IPS-15b (cell line): ENCODE measurements around the gene WDPCP.
A peak's percentile ranks its signal among the peaks of the same experiment; 100 is the strongest.
"Not testable (repeated sequence)": the region's sequence is repeated elsewhere in the genome, so short reads cannot be mapped to it uniquely, and the experiment has no call there.

Experiments
- H3K27me3 ChIP-seq: one replicate; pipeline ENCODE4 v1.6.1; 2013; ENCODE audit warnings: low read length; ENCODE audit not compliant: control insufficient read depth, insufficient read depth
- H3K36me3 ChIP-seq: one replicate; pipeline ENCODE4 v1.6.1; 2013; ENCODE audit warnings: low read length; ENCODE audit not compliant: control insufficient read depth, insufficient read depth
- H3K4me1 ChIP-seq: one replicate; pipeline ENCODE4 v1.6.1; 2013; ENCODE audit warnings: mild to moderate bottlenecking, low read length; ENCODE audit not compliant: control insufficient read depth, insufficient read depth
- H3K4me3 ChIP-seq: one replicate; pipeline ENCODE4 v1.5.1; 2013; ENCODE audit warnings: low read depth, low read length
- H3K9ac ChIP-seq: one replicate; pipeline ENCODE4 v1.6.1; 2013; ENCODE audit warnings: low read depth, mild to moderate bottlenecking, low read length
- H3K9me3 ChIP-seq: one replicate; pipeline ENCODE4 v1.6.1; 2013; ENCODE audit warnings: mild to moderate bottlenecking, low read length; ENCODE audit not compliant: control insufficient read depth, insufficient read depth

The WDPCP gene

GRCh38 chr2:63614448-63614968 is 26.2 kb upstream of the WDPCP start:
- H3K9me3 ChIP-seq, result peaks cover 4% of the 10 kb centered on the region
- peaks cover 60% of the 10 kb centered on the region for H3K4me1 ChIP-seq
- H3K9ac ChIP-seq, result peak overlapping the region; percentile 61
- H3K27me3 ChIP-seq, result no peaks in the 10 kb centered on the region
- peak overlapping the region; percentile 51 for H3K4me3 ChIP-seq
- H3K36me3 ChIP-seq, result no peaks in the 10 kb centered on the region

GRCh38 chr2:63613391-63613901 is 25.2 kb upstream of the WDPCP start:
- H3K27me3 ChIP-seq, result no peaks in the 10 kb centered on the region
- H3K4me3 ChIP-seq, result peak overlapping the region; percentile 28
- peaks cover 4% of the 10 kb centered on the region for H3K9me3 ChIP-seq
- H3K36me3 ChIP-seq, result no peaks in the 10 kb centered on the region
- H3K4me1 ChIP-seq, result peaks cover 60% of the 10 kb centered on the region
- H3K9ac ChIP-seq, result peak overlapping the region; percentile 76

- no peak overlapping the region for H3K4me3 ChIP-seq
- H3K36me3 ChIP-seq, result peaks cover 18% of the 10 kb centered on the region
- H3K27me3 ChIP-seq, result no peaks in the 10 kb centered on the region
- H3K9me3 ChIP-seq, result peaks cover 4% of the 10 kb centered on the region
- H3K9ac ChIP-seq, result no peak overlapping the region
- peaks cover 32% of the 10 kb centered on the region for H3K4me1 ChIP-seq
These were observed 22.2 kb upstream of the WDPCP start for GRCh38 chr2:63610525-63610924.

- H3K9me3 ChIP-seq, H3K27me3 ChIP-seq, H3K4me3 ChIP-seq, H3K9ac ChIP-seq: not testable (repeated sequence)
- peaks cover 28% of the 10 kb centered on the region for H3K36me3 ChIP-seq
- H3K4me1 ChIP-seq, result peaks cover 16% of the 10 kb centered on the region
These were observed 20.6 kb upstream of the WDPCP start for GRCh38 chr2:63608865-63609264.

GRCh38 chr2:63604666-63605065 is 16.4 kb upstream of the WDPCP start:
- Histone ChIP-seq H3K4me1 (no peaks in the 10 kb centered on the region), H3K27me3 (no peaks in the 10 kb centered on the region), H3K9ac (no peak overlapping the region), H3K36me3 (peaks cover 36% of the 10 kb centered on the region), H3K9me3 (no peaks in the 10 kb centered on the region), H3K4me3 (no peak overlapping the region)

- H3K27me3 ChIP-seq, result no peaks in the 10 kb centered on the region
- no peak overlapping the region for H3K4me3 ChIP-seq
- H3K9me3 ChIP-seq, result no peaks in the 10 kb centered on the region
- peaks cover 23% of the 10 kb centered on the region for H3K36me3 ChIP-seq
- H3K9ac ChIP-seq, result no peak overlapping the region
- no peaks in the 10 kb centered on the region for H3K4me1 ChIP-seq
These were observed 12.7 kb upstream of the WDPCP start for GRCh38 chr2:63600881-63601460.

- Histone ChIP-seq H3K36me3 (peaks cover 12% of the 10 kb centered on the region), H3K9ac (no peak overlapping the region), H3K9me3 (no peaks in the 10 kb centered on the region), H3K4me1 (no peaks in the 10 kb centered on the region), H3K4me3 (no peak overlapping the region), H3K27me3 (no peaks in the 10 kb centered on the region)
These were observed 10.7 kb upstream of the WDPCP start for GRCh38 chr2:63598981-63599380.

GRCh38 chr2:63596401-63596883 is 8.2 kb upstream of the WDPCP start:
- peaks cover 4% of the 10 kb centered on the region for H3K4me1 ChIP-seq
- H3K36me3 ChIP-seq, result peaks cover 9% of the 10 kb centered on the region
- no peaks in the 10 kb centered on the region for H3K27me3 ChIP-seq
- H3K9me3 ChIP-seq, result no peaks in the 10 kb centered on the region
- no peak overlapping the region for H3K4me3 ChIP-seq
- no peak overlapping the region for H3K9ac ChIP-seq

- peaks cover 8% of the 10 kb centered on the region for H3K36me3 ChIP-seq
- peaks cover 14% of the 10 kb centered on the region for H3K4me1 ChIP-seq
These were observed 6.4 kb upstream of the WDPCP start for GRCh38 chr2:63594660-63595059.

GRCh38 chr2:63591566-63592175 is 3.4 kb upstream of the WDPCP start:
- Histone ChIP-seq H3K9me3 (no peaks in the 10 kb centered on the region), H3K27me3 (no peaks in the 10 kb centered on the region), H3K9ac (no peak overlapping the region), H3K36me3 (peaks cover 5% of the 10 kb centered on the region), H3K4me1 (peaks cover 14% of the 10 kb centered on the region), H3K4me3 (no peak overlapping the region)

More at GRCh38 chr2:63594660-63595059, 6.4 kb upstream of the WDPCP start:
- Histone ChIP-seq H3K4me3 (no peak overlapping the region), H3K9ac (no peak overlapping the region), H3K27me3 (no peaks in the 10 kb centered on the region), H3K9me3 (no peaks in the 10 kb centered on the region)

- peaks cover 5% of the 10 kb centered on the region for H3K36me3 ChIP-seq
- peak overlapping the region; percentile 10 for H3K4me3 ChIP-seq
- H3K9ac ChIP-seq, result no peak overlapping the region
These were observed 2.5 kb upstream of the WDPCP start for GRCh38 chr2:63590626-63591408.

More at GRCh38 chr2:63590626-63591408, 2.5 kb upstream of the WDPCP start:
- no peaks in the 10 kb centered on the region for H3K9me3 ChIP-seq
- no peaks in the 10 kb centered on the region for H3K27me3 ChIP-seq
- H3K4me1 ChIP-seq, result peaks cover 14% of the 10 kb centered on the region
